BE2C (cell line): ENCODE measurements around the gene INAVA.

Experiments used
- DNase-seq: peaks from one replicate; pipeline ENCODE4 v3.0.0-alpha.2; 2020
- H3K27me3 ChIP-seq: fragments of 250-450 bp; sonication (Bioruptor Pico); 2 replicates; pipeline ENCODE4 v1.5.1; 2020; ENCODE audit warnings: mild to moderate bottlenecking
- H3K36me3 ChIP-seq: fragments of 250-450 bp; sonication (Bioruptor Pico); 2 replicates; pipeline ENCODE4 v1.5.1; 2020; ENCODE audit warnings: mild to moderate bottlenecking
- H3K4me1 ChIP-seq: fragments of 250-450 bp; sonication (Bioruptor Pico); 2 replicates; pipeline ENCODE4 v1.5.1; 2020
- H3K4me3 ChIP-seq: 2 replicates; pipeline ENCODE4 v1.5.1; 2011; ENCODE audit warnings: low read depth, low read length
- H3K9me3 ChIP-seq: fragments of 250-450 bp; sonication (Bioruptor Pico); 2 replicates; pipeline ENCODE4 v1.5.1; 2020
- TF ChIP-seq, protein P1 (sequence below): IDR thresholded peaks from 2 replicates; pipeline ENCODE4 v1.5.1; 2012; ENCODE audit warnings: mild to moderate bottlenecking, low read depth, low read length

INAVA gene

DNA sequence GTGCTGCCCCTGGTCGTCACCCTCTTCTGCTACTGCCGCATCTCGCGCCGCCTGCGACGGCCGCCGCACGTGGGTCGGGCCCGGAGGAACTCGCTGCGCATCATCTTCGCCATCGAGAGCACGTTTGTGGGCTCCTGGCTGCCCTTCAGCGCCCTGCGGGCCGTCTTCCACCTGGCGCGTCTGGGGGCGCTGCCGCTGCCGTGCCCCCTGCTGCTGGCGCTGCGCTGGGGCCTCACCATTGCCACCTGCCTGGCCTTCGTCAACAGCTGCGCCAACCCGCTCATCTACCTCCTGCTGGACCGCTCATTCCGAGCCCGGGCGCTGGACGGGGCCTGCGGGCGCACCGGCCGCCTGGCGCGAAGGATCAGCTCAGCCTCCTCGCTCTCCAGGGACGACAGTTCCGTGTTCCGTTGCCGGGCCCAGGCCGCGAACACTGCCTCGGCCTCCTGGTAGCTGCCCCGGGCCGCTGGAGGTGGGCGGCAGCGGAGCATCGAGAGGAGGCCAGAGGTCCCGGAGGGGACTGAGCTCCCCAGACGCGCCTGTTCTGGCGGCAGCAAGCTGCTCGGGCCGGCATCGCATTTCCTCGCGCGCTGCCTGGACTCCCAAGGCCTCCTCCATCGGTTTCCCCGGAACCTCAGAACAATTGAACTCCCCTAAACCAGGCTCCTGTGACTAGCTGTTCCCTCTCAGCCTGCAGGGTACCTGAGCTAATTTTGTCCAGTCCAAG lies 20.9 kb upstream of the INAVA start:
- no peak for DNase-seq
- H3K27me3 ChIP-seq, result peaks cover 22% of the 10 kb centered on the region
- H3K4me1 ChIP-seq, result no peaks in the 10 kb centered on the region
- H3K36me3 ChIP-seq, result no peaks in the 10 kb centered on the region
- TF ChIP-seq, protein P1, sequence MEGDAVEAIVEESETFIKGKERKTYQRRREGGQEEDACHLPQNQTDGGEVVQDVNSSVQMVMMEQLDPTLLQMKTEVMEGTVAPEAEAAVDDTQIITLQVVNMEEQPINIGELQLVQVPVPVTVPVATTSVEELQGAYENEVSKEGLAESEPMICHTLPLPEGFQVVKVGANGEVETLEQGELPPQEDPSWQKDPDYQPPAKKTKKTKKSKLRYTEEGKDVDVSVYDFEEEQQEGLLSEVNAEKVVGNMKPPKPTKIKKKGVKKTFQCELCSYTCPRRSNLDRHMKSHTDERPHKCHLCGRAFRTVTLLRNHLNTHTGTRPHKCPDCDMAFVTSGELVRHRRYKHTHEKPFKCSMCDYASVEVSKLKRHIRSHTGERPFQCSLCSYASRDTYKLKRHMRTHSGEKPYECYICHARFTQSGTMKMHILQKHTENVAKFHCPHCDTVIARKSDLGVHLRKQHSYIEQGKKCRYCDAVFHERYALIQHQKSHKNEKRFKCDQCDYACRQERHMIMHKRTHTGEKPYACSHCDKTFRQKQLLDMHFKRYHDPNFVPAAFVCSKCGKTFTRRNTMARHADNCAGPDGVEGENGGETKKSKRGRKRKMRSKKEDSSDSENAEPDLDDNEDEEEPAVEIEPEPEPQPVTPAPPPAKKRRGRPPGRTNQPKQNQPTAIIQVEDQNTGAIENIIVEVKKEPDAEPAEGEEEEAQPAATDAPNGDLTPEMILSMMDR, result no peak
- no peaks in the 10 kb centered on the region; the same call in 1 of the 2 replicates for H3K9me3 ChIP-seq
- H3K4me3 ChIP-seq, result no peak overlapping the region

- DNase-seq, result no peak
- no peak overlapping the region for H3K4me3 ChIP-seq
- no peaks in the 10 kb centered on the region for H3K36me3 ChIP-seq
- TF ChIP-seq, protein P1, result no peak
- peaks cover 24% of the 10 kb centered on the region for H3K27me3 ChIP-seq
- no peaks in the 10 kb centered on the region; the same call in 1 of the 2 replicates for H3K9me3 ChIP-seq
- H3K4me1 ChIP-seq, result no peaks in the 10 kb centered on the region
These were observed 20.0 kb upstream of the INAVA start for GRCh38 chr1:200874694-200875093.

DNA sequence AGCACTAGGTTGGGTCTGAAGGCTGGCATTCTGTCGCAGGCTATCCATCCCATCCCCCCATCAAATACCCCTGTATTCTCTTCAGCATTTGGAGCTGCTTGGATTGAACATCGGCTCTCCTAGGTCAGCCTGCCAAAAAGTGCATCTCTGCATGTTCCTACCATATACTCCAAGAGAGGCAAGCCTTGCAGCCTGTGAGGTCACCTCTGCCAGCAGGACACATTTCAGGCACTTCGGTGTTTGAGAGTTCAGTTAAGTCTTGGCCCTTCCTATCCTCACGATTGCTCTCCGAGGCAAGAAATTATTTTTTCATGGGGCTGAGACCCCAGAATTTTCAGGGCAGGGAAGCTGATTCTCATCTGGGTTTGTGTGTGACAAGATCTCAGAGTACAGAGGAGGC lies 19.3 kb upstream of the INAVA start:
- no peaks in the 10 kb centered on the region; the same call in 1 of the 2 replicates for H3K9me3 ChIP-seq
- TF ChIP-seq, protein P1, result no peak

DNA sequence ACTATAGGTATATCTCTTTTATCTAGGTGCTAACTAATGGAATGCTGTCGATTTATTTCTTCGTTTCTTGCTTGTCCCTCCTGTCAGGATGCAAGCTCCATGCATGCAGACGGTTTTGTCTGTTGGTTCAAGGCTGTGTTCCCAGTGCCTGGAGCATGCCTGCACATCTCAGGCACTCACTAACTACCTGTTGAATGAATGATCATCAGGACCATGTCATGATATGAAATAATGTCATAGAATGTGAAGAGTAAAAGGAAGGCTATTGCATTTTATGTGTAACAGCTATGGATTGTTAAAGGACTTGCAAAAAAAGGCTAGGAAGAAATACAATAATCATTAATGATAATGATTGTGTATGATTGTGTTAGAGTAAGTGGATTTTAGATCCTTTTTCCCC lies 17.7 kb upstream of the INAVA start:
- DNase-seq, result no peak
- Histone ChIP-seq H3K4me1 (no peaks in the 10 kb centered on the region), H3K27me3 (peaks cover 24% of the 10 kb centered on the region), H3K9me3 (no peaks in the 10 kb centered on the region; the same call in 1 of the 2 replicates), H3K4me3 (no peak overlapping the region), H3K36me3 (no peaks in the 10 kb centered on the region)
- TF ChIP-seq, protein P1, result no peak

More for the DNA sequence above, 19.3 kb upstream of the INAVA start:
- Histone ChIP-seq H3K4me3 (no peak overlapping the region), H3K36me3 (no peaks in the 10 kb centered on the region), H3K4me1 (no peaks in the 10 kb centered on the region), H3K27me3 (peaks cover 24% of the 10 kb centered on the region)
- DNase-seq, result no peak

GRCh38 chr1:200877839-200878551 lies 16.7 kb upstream of the INAVA start:
- Histone ChIP-seq H3K4me1 (no peaks in the 10 kb centered on the region), H3K27me3 (peaks cover 24% of the 10 kb centered on the region)
- DNase-seq, result no peak

More at GRCh38 chr1:200877839-200878551, 16.7 kb upstream of the INAVA start:
- Histone ChIP-seq H3K36me3 (no peaks in the 10 kb centered on the region), H3K9me3 (no peaks in the 10 kb centered on the region; the same call in 1 of the 2 replicates), H3K4me3 (no peak overlapping the region)
- TF ChIP-seq, protein P1, result no peak
